Measurements from ENCODE around the gene SLC47A2.

DNA sequence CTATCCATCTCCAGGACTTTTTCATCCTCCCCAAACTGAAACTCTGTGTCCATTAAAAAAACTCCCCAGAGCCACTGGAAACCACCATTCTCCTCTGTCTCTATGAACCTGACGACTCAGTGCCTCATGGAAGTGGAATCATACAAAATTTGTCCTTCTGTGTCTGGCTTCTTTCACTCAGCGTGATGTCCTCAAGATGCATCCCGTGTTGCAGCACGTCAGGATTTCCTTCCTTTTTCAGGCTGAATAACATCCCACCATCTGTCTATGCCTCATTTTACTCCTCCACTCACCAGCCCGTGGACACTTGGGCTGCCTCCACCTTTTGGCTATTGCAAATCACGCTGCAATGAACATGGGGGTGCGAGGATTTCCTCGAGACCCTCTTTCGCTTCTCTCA lies 44.4 kb upstream of the SLC47A2 start:
- no peak for TF ChIP-seq POLR2A (IDR thresholded peaks at IDR 0.05)
- TF ChIP-seq, protein P1, sequence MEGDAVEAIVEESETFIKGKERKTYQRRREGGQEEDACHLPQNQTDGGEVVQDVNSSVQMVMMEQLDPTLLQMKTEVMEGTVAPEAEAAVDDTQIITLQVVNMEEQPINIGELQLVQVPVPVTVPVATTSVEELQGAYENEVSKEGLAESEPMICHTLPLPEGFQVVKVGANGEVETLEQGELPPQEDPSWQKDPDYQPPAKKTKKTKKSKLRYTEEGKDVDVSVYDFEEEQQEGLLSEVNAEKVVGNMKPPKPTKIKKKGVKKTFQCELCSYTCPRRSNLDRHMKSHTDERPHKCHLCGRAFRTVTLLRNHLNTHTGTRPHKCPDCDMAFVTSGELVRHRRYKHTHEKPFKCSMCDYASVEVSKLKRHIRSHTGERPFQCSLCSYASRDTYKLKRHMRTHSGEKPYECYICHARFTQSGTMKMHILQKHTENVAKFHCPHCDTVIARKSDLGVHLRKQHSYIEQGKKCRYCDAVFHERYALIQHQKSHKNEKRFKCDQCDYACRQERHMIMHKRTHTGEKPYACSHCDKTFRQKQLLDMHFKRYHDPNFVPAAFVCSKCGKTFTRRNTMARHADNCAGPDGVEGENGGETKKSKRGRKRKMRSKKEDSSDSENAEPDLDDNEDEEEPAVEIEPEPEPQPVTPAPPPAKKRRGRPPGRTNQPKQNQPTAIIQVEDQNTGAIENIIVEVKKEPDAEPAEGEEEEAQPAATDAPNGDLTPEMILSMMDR (IDR thresholded peaks at IDR 0.05): no peak
- TF ChIP-seq POLR2AphosphoS5 (IDR thresholded peaks at IDR 0.05; ENCODE audit: insufficient read depth in 1 of 2, low read depth in 1 of 2): no peak

All from vagina (tissue), 2 donors.